G401 (cell line): ENCODE data around the gene CUL9. TPM values are rescaled to one million over a fixed set of nuclear protein-coding genes. Genes with fewer than 3 reads are reported as not detected.

Experiments used
- DNase-seq: peaks from one replicate; pipeline ENCODE4 v3.0.0-alpha.2; 2015; ENCODE audit warnings: low spot score
- in situ Hi-C: cut with HindIII; loops from 2 replicates; pipeline ENCODE4 v1.10.0; 2016; ENCODE audit warnings: low sequenced_read_pairs, mixed read lengths
- total RNA-seq: library from RNA; depleted of rRNA; stranded (reverse); fragments of >200 nt; shearing (Covaris generic); gene quantifications from 2 replicates; pipeline ENCODE4 v1.2.3, GENCODE V29; 2014

The CUL9 gene
- total RNA-seq, 1 experiment from 2014 or later, result 8.9 TPM

GRCh38 chr6:43247114-43247999, 65.4 kb downstream of the CUL9 start:
- in situ Hi-C loops, result no loop called here
- peak; percentile 85 for DNase-seq

- in situ Hi-C loops, result no loop called here
- DNase-seq, result no peak
These were observed 66.1 kb downstream of the CUL9 start for GRCh38 chr6:43248101-43248500.

GRCh38 chr6:43248791-43249190, 66.8 kb downstream of the CUL9 start:
- in situ Hi-C loops, result no loop called here
- DNase-seq, result no peak

GRCh38 chr6:43250992-43251373, 69.0 kb downstream of the CUL9 start:
- in situ Hi-C loops, result no loop called here
- DNase-seq, result peak; percentile 44

- in situ Hi-C loops, result no loop called here
- no peak for DNase-seq
These were observed 71.4 kb downstream of the CUL9 start for GRCh38 chr6:43253401-43253800.

GRCh38 chr6:43254138-43254817, 72.3 kb downstream of the CUL9 start:
- DNase-seq, result no peak
- in situ Hi-C loops, result no loop called here

- in situ Hi-C loops, result no loop called here
- no peak for DNase-seq
These were observed 72.8 kb downstream of the CUL9 start for GRCh38 chr6:43254846-43255245.

GRCh38 chr6:43255408-43256054, 73.5 kb downstream of the CUL9 start:
- no peak for DNase-seq
- in situ Hi-C loops, result no loop called here

- DNase-seq, result no peak
- in situ Hi-C loops, result no loop called here
These were observed 74.8 kb downstream of the CUL9 start for GRCh38 chr6:43256670-43257366.

GRCh38 chr6:43257367-43258145, 75.6 kb downstream of the CUL9 start:
- DNase-seq, result no peak
- in situ Hi-C loops, result no loop called here

GRCh38 chr6:43258180-43258579, 76.2 kb downstream of the CUL9 start:
- no peak for DNase-seq
- in situ Hi-C loops, result no loop called here

GRCh38 chr6:43258807-43259686, 77.1 kb downstream of the CUL9 start:
- DNase-seq, result no peak
- in situ Hi-C loops, result no loop called here

GRCh38 chr6:43260791-43261190, 78.8 kb downstream of the CUL9 start:
- DNase-seq, result no peak
- in situ Hi-C loops, result no loop called here

- in situ Hi-C loops, result no loop called here
- no peak for DNase-seq
These were observed 79.2 kb downstream of the CUL9 start for GRCh38 chr6:43261198-43261597.

- no peak for DNase-seq
- in situ Hi-C loops, result no loop called here
These were observed 80.2 kb downstream of the CUL9 start for GRCh38 chr6:43262000-43262779.

- no peak for DNase-seq
- in situ Hi-C loops, result no loop called here
These were observed 80.9 kb downstream of the CUL9 start for GRCh38 chr6:43262780-43263313.
